ENCODE measurements around the gene ORAI2. TPM values are rescaled to one million over a fixed set of nuclear protein-coding genes. Genes with fewer than 3 reads are reported as not detected.
"Not testable (repeated sequence)": the region's sequence is repeated elsewhere in the genome, so short reads cannot be mapped to it uniquely, and the experiment has no call there.

ORAI2 gene
- total RNA-seq, 1 donor from 2014 or later: 53.5 TPM

DNA sequence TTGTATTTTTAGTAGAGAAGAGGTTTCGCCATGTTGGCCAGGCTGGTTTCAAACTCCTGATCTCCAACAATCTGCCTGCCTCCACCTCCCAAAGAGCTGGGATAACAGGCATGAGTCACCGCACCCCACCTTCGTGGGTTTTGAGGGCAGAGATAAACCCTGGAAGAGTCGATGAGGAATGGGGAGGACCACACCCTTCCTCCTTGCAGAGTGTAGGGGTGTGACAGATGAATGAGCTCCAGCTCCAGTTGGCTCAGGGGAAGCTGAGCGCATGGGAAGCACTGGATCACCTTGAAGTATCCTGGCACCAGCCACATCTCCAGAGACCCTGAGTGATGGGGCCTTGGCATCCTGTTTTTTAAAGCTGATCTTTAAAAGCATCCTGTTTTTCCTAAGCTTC is 50.9 kb downstream of the ORAI2 start:
- H3K4me1 Mint-ChIP-seq (ENCODE audit: low read depth); H3K9me3 Mint-ChIP-seq; H3K36me3 Mint-ChIP-seq (ENCODE audit: low read depth); H3K4me3 Mint-ChIP-seq (ENCODE audit: low read depth); intact Hi-C loops (cut with micrococcal nuclease); H3K27ac Mint-ChIP-seq; H3K27me3 Mint-ChIP-seq (ENCODE audit: low read depth); DNase-seq (ENCODE audit: low spot score): not testable (repeated sequence)

DNA sequence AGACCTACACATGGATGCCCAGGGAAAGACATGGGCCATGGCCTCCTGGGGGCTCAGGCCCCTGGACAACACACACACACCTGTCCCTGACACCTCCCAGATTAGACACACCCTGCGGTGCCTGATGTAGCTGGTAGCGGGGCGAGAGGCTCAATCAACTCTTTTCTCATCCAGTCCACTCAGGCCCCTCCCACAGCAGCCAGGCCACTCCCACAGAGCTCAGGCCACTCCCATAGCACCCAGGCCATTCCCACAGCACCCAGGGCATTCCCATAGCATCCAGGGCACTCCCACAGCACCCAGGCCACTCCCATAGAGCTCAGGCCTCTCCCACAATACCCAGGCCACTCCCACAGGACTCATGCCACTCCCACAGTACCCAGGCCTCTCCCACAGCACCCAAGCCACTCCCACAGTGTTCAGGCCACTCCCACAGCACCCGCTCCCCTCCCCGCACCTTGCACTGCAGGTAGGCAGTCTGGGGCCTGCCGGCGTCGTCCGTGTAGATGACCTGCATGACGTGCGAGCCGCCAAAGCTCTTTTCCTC is 57.2 kb downstream of the ORAI2 start:
- H3K9me3 Mint-ChIP-seq; H3K4me1 Mint-ChIP-seq (ENCODE audit: low read depth); intact Hi-C loops (cut with micrococcal nuclease); H3K36me3 Mint-ChIP-seq (ENCODE audit: low read depth); H3K27me3 Mint-ChIP-seq (ENCODE audit: low read depth); H3K4me3 Mint-ChIP-seq (ENCODE audit: low read depth); H3K27ac Mint-ChIP-seq: not testable (repeated sequence)
- DNase-seq (ENCODE audit: low spot score): peak; percentile 57

DNA sequence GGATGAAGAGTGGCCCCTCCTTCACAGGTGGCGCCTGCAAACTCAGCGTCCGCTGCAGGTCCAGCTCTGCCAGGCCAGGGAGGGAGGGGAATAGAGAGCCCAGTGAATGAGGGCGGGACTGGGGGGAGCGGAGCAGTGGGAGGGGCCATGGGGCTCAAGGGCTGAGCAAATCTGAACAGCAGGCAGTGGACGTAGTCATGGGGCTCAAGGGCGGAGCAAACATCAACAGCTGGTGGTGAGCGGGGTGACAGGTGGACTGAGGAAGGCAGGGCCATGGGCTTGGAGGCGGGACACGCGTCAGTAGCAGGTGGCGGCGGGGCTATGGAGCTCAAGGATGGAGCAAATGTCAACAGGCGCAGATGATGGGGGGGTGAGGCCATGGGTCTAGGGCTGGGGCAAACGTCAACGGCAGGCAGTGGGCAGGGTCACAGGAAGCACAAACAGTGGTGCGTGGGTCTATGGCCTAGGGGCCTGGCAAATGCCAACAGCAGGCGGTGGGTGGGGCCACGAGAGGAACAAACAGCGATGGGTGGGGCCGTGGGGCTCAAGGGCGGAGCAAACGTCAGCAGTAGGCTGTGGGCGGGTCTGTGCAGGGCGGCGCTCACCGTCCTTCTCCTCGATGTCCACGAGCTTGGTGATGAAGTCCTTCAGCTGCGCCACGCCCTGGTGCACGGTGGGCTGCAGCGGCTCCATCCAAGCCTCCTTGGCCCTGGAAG is 60.0 kb downstream of the ORAI2 start:
- H3K36me3 Mint-ChIP-seq (ENCODE audit: low read depth); H3K27me3 Mint-ChIP-seq (ENCODE audit: low read depth); H3K27ac Mint-ChIP-seq; intact Hi-C loops (cut with micrococcal nuclease); H3K4me3 Mint-ChIP-seq (ENCODE audit: low read depth); H3K9me3 Mint-ChIP-seq; H3K4me1 Mint-ChIP-seq (ENCODE audit: low read depth); DNase-seq (ENCODE audit: low spot score): not testable (repeated sequence)

- H3K36me3 Mint-ChIP-seq (ENCODE audit: low read depth); intact Hi-C loops (cut with micrococcal nuclease); H3K4me1 Mint-ChIP-seq (ENCODE audit: low read depth); H3K27me3 Mint-ChIP-seq (ENCODE audit: low read depth); H3K9me3 Mint-ChIP-seq; H3K4me3 Mint-ChIP-seq (ENCODE audit: low read depth); DNase-seq (ENCODE audit: low spot score); H3K27ac Mint-ChIP-seq: not testable (repeated sequence)
These were observed 60.7 kb downstream of the ORAI2 start for GRCh38 chr7:102494026-102494425.

GRCh38 chr7:102494473-102495149 is 61.2 kb downstream of the ORAI2 start:
- DNase-seq (ENCODE audit: low spot score); H3K27me3 Mint-ChIP-seq (ENCODE audit: low read depth); H3K27ac Mint-ChIP-seq; H3K4me3 Mint-ChIP-seq (ENCODE audit: low read depth); H3K36me3 Mint-ChIP-seq (ENCODE audit: low read depth); H3K9me3 Mint-ChIP-seq; intact Hi-C loops (cut with micrococcal nuclease); H3K4me1 Mint-ChIP-seq (ENCODE audit: low read depth): not testable (repeated sequence)

DNA sequence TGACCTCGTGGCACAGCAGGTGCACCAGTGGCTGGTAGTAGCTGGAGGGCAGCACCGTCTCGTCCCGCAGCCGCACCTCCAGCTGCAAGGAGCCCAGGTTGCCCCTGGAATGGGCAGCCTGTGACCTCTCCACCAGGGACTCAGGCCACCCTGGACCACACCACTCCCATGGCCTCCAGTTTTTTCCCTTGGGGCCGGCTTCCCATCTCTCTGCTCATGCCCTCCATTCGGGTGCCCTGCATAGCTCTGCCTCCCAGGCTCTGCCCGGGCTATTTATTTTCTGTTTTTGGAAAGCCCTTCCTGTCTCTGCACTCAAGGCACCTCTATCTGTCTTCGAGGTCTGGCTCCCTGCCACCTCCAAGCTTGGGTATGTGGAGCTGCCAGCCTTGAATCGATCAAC is 63.5 kb downstream of the ORAI2 start:
- H3K27me3 Mint-ChIP-seq (ENCODE audit: low read depth); DNase-seq (ENCODE audit: low spot score); H3K4me1 Mint-ChIP-seq (ENCODE audit: low read depth); H3K36me3 Mint-ChIP-seq (ENCODE audit: low read depth); H3K27ac Mint-ChIP-seq; H3K9me3 Mint-ChIP-seq; intact Hi-C loops (cut with micrococcal nuclease); H3K4me3 Mint-ChIP-seq (ENCODE audit: low read depth): not testable (repeated sequence)

DNA sequence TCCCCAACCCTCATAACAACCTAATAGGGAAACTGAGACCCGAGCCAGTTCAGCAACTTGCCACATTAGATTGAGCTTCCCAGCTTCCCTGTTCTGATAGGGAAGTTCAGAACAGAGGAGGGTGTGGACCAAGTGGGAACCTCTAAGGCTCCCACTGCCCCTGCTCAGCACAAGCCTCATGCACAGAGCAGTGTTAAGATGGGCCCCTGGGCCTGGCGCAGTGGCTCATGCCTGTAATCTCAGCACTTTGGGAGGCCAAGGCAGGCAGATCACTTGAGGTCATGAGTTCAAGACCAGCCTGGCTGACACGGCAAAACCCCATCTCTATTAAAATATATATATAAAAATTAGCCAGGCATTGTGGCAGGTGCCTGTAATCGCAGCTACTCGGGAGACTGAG is 63.9 kb downstream of the ORAI2 start:
- H3K4me1 Mint-ChIP-seq (ENCODE audit: low read depth); intact Hi-C loops (cut with micrococcal nuclease); H3K27me3 Mint-ChIP-seq (ENCODE audit: low read depth); H3K27ac Mint-ChIP-seq; H3K4me3 Mint-ChIP-seq (ENCODE audit: low read depth); H3K9me3 Mint-ChIP-seq; DNase-seq (ENCODE audit: low spot score); H3K36me3 Mint-ChIP-seq (ENCODE audit: low read depth): not testable (repeated sequence)

GRCh38 chr7:102498321-102498720 is 64.9 kb downstream of the ORAI2 start:
- H3K9me3 Mint-ChIP-seq; intact Hi-C loops (cut with micrococcal nuclease); H3K36me3 Mint-ChIP-seq (ENCODE audit: low read depth); H3K4me3 Mint-ChIP-seq (ENCODE audit: low read depth); H3K27me3 Mint-ChIP-seq (ENCODE audit: low read depth); DNase-seq (ENCODE audit: low spot score); H3K27ac Mint-ChIP-seq; H3K4me1 Mint-ChIP-seq (ENCODE audit: low read depth): not testable (repeated sequence)

DNA sequence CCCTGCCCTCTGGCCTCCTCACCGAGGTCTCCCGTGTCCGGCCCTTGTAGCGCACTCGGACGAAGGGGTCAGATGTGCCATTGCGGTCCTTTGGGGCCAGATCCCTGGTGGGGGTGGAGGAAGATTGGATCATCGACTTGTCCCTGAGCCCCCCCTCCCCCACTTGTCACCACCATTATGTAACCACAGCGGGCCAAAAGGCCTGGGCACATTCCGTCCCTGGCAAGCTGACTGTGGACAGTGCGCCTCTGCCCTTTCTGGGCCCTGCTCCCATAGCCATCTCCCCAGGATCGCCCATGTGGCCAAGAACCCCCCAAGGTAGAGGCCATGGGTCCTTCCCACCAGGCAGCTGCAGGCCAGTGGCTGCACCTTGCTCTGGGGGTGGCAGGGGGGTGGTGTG is 69.8 kb downstream of the ORAI2 start:
- H3K27ac Mint-ChIP-seq; H3K4me1 Mint-ChIP-seq (ENCODE audit: low read depth); H3K27me3 Mint-ChIP-seq (ENCODE audit: low read depth); intact Hi-C loops (cut with micrococcal nuclease); H3K4me3 Mint-ChIP-seq (ENCODE audit: low read depth); DNase-seq (ENCODE audit: low spot score); H3K36me3 Mint-ChIP-seq (ENCODE audit: low read depth); H3K9me3 Mint-ChIP-seq: not testable (repeated sequence)

DNA sequence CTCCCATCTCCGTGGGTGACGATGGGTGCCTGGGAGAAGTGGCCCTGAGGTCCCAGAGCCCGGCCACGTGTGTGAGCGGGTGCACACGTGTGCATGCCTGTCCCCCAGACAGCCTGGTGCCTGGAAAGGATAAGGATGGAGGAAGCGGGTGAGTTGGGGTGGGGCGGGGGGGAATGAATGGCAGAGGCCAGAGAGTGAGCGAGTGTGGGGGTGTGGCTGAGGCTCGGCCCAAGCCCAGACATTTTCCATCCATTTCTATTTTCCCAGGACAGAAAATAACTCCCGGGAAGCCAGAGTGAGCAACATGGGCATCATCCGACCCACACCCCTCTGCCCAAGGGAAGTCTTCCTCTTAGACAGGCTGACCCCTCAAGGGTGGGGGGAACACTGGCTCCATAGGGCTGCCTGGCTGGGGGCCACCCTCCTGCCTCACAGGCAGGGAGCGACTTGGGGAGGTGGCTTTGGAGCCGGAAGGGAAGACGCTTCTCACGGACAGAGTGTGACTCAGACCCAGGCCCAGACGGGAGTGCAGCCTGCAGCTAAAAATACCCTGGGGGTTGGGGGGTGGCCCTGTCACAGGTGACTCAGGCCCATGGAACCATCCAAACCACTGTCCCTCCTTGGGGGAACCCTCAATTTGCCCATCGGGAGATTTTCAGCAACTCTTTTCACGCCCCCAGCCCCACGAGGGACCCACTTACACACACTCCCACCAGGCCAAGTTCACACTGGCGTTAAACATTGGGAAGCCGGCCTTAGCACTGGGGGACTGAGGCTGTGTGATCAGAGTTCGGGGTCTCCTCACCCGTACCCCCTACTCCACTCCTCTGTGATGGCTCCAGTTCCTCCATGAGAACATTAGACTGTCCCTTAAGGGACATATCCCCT is 72.2 kb downstream of the ORAI2 start:
- intact Hi-C loops (cut with micrococcal nuclease); H3K9me3 Mint-ChIP-seq; H3K36me3 Mint-ChIP-seq (ENCODE audit: low read depth); H3K27ac Mint-ChIP-seq; DNase-seq (ENCODE audit: low spot score); H3K4me3 Mint-ChIP-seq (ENCODE audit: low read depth); H3K27me3 Mint-ChIP-seq (ENCODE audit: low read depth); H3K4me1 Mint-ChIP-seq (ENCODE audit: low read depth): not testable (repeated sequence)

All from activated T-helper 2 cell treated with anti-CD3 and anti-CD28 coated beads, Interferon-gamma antibody, Interleukin-2, Interleukin-4, amounts not matched to agents 10 μg/mL and 5 μg/mL and 100 μg/mL, durations not matched to agents 14 hours and 24 hours and 36 hours (primary cell).